Liver (tissue), 3 donors: ENCODE results near the gene OSBPL9.

Source experiments
- CTCF ChIP-seq: fragments of 150-350 bp; IDR thresholded peaks from 2 replicates; pipeline ENCODE4 v1.5.1; 2017; ENCODE audit warnings: improper control_type of control experiment, low read depth, low read length; ENCODE audit not compliant: missing input control
- FOXA1 ChIP-seq: IDR thresholded peaks from 2 replicates; pipeline ENCODE4 v1.6.1; 2016; ENCODE audit warnings: antibody characterized with exemption
- JUND ChIP-seq, 2 donors: IDR thresholded peaks; 2 replicates each; pipeline ENCODE4 v1.6.1; 2016; ENCODE audit warnings: antibody characterized with exemption in 2 of 2
- MAX ChIP-seq: IDR thresholded peaks from 2 replicates; pipeline ENCODE4 v1.6.1; 2016; ENCODE audit warnings: antibody characterized with exemption
- RAD21 ChIP-seq, 2 donors: IDR thresholded peaks; 2 replicates each; pipeline ENCODE4 v1.6.1; 2016; ENCODE audit warnings: antibody characterized with exemption in 2 of 2, mild to moderate bottlenecking in 2 of 2
- SP1 ChIP-seq: IDR thresholded peaks from 2 replicates; pipeline ENCODE4 v1.6.1; 2018; ENCODE audit warnings: antibody characterized with exemption, mild to moderate bottlenecking
- TAF1 ChIP-seq: conservative IDR thresholded peaks from 2 replicates; pipeline ENCODE4 v1.6.1; 2016; ENCODE audit warnings: antibody characterized with exemption, mild to moderate bottlenecking
- YY1 ChIP-seq: IDR thresholded peaks from 2 replicates; pipeline ENCODE4 v1.6.1; 2016; ENCODE audit warnings: antibody characterized with exemption, mild to moderate bottlenecking
- ZBTB33 ChIP-seq: IDR thresholded peaks from 2 replicates; pipeline ENCODE4 v1.6.1; 2016; ENCODE audit warnings: antibody characterized with exemption
- donor health status: healthy.
- donor health status: healthy.

- no peak for TF ChIP-seq SP1
- no peak for TF ChIP-seq CTCF
- no peak for TF ChIP-seq ZBTB33
- TF ChIP-seq FOXA1: no peak
- TF ChIP-seq YY1: no peak
- TF ChIP-seq RAD21 (IDR thresholded peaks at IDR 0.05): no peak
- no peak for TF ChIP-seq MAX
- TF ChIP-seq TAF1: no peak
- no peak for TF ChIP-seq JUND (IDR thresholded peaks at IDR 0.05)
These were observed 124.3 kb downstream of the OSBPL9 start for GRCh38 chr1:51741121-51741681.
